Prostate gland (tissue), 2 donors: Measurements from ENCODE around the gene SUGCT. TPM values are rescaled to one million over a fixed set of nuclear protein-coding genes. Genes with fewer than 3 reads are reported as not detected.

Experiments
- DNase-seq: peaks from one replicate; pipeline ENCODE4 v3.0.0-alpha.2; 2019; ENCODE audit warnings: low spot score
- H3K27ac ChIP-seq, 2 donors: fragments of 200-600 bp; sonication (generic); 2 replicates each; pipeline ENCODE4 v1.5.1; 2017 to 2019
- H3K27me3 ChIP-seq: fragments of 200-600 bp; sonication (generic); replicated peaks from 2 replicates; pipeline ENCODE4 v1.5.1; 2019; ENCODE audit not compliant: insufficient read depth
- H3K36me3 ChIP-seq, 2 donors: fragments of 200-600 bp; sonication (generic); 1 replicate in 1 of 2; 2 replicates in 1 of 2; pipeline versions ENCODE4 v1.5.1 to v1.8.1; 2017 to 2019
- H3K4me1 ChIP-seq: fragments of 200-600 bp; sonication (generic); replicated peaks from 2 replicates; pipeline ENCODE4 v1.5.1; 2019
- H3K4me3 ChIP-seq, 2 donors: fragments of 200-600 bp; sonication (generic); 2 replicates each; pipeline ENCODE4 v1.5.1; 2017 to 2019
- H3K9me3 ChIP-seq: fragments of 200-600 bp; sonication (generic); 2 replicates; pipeline ENCODE4 v1.5.1; 2017
- CTCF ChIP-seq, 4 experiments: fragments of 200-600 bp in 2 of 4; fragments of 450-650 bp in 2 of 4; sonication (generic) in 2 of 4; IDR thresholded peaks; 1 replicate in 3 of 4; 2 replicates in 1 of 4; pipeline ENCODE4 v1.5.1; 2016 to 2019; ENCODE audit warnings: antibody characterized with exemption in 4 of 4, mild to moderate bottlenecking in 2 of 4, moderate library complexity in 2 of 4
- POLR2A ChIP-seq: fragments of 450-650 bp; IDR thresholded peaks from one replicate; pipeline ENCODE4 v1.6.1; 2016; ENCODE audit warnings: antibody characterized with exemption, mild to moderate bottlenecking
- POLR2AphosphoS5 ChIP-seq: sonication (generic); formaldehyde crosslinking; IDR thresholded peaks from one replicate; pipeline ENCODE4 v1.6.1; 2017; ENCODE audit warnings: antibody characterized with exemption
- WGBS: methylation state at CpG from one replicate; pipeline ENCODE4 v1.1.5; 2018; 5-methylcytosine and 5-hydroxymethylcytosine counted together
- intact Hi-C: fragments of 100-400 bp; cut with DNase I; formaldehyde crosslinking; loops from one replicate; pipeline ENCODE4 v1.14.2; 2022
- total RNA-seq, 2 donors: library from RNA; depleted of rRNA; stranded (reverse); fragments of >200 nt; gene quantifications; one replicate each; pipeline ENCODE4 v1.1.0, GENCODE V29; 2016

SUGCT gene
- total RNA-seq, 2 donors from 2014 or later, result 2.2 to 3.2 TPM

- Histone ChIP-seq H3K27ac (no peak overlapping the region), H3K4me3 (no peak overlapping the region), H3K9me3 (no peaks in the 10 kb centered on the region), H3K4me1 (no peaks in the 10 kb centered on the region), H3K36me3 (no peaks in the 10 kb centered on the region), H3K27me3 (no peaks in the 10 kb centered on the region)
- no peak for TF ChIP-seq POLR2A
- TF ChIP-seq POLR2AphosphoS5, result no peak
- no peak for TF ChIP-seq CTCF (IDR thresholded peaks at IDR 0.05)
- intact Hi-C loops, result no loop called here
- no peak for DNase-seq
Observed at GRCh38 chr7:40800771-40801170, 666.0 kb downstream of the SUGCT start.

DNA sequence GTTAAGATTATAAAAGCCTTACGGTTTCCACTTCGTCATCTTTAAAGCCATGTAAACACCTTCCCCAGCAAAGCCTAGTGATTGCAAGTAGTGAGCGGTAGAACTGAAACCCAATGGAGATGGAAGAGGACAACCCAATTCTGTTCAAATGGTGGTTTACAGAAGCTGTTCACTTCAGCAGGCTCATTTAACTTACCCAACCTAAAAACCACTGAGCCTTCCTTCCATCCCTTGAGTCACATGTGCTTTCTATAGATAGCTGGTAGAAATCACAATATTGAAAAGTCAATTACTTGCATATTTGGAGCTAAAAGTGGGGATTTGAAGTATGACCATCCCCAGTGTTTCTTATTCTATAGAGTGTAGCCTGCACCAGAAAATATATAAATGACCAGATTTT is 667.7 kb downstream of the SUGCT start:
- intact Hi-C loops, result no loop called here
- Histone ChIP-seq H3K36me3 (no peaks in the 10 kb centered on the region), H3K9me3 (no peaks in the 10 kb centered on the region), H3K4me1 (no peaks in the 10 kb centered on the region), H3K4me3 (no peak overlapping the region), H3K27me3 (no peaks in the 10 kb centered on the region), H3K27ac (no peak overlapping the region)
- no peak for DNase-seq
- TF ChIP-seq POLR2AphosphoS5 (no peak), POLR2A (no peak), CTCF (IDR thresholded peaks at IDR 0.05) (no peak)
- WGBS, result 97% methylated on average over 3 of the region's 3 CpGs

DNA sequence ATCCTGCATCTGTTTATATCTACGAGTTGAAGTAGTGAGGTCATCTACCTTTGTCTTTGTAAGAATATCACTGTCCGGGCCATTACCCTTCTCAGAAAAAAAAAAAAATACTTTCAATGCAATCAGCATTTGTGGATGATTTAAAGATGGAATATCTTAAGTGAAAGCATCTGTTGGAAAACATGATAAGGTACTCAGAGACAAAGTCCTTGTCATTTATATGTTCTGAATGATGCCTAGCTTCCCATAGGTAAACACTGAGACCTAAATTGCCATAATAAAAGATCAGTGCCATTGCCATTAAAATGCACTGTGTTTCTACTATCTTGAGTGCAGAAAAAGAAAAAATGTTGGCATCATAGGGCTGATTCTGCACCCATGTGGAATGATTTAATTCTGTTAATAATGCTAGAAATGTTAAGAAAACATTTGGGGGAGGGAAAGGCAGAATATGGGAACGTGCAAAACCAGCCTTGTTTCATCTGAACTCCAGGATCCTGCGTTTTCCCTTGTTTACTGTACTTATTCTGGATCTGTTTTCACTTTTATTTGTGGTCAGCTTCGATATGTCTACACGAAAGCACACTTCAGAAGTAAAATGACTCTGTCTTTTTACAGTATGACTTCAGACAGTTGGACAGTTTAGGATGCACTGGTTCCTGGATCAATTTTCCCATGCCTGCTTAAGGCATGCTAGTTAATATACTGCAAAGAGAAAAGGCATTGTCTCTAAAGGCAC is 669.8 kb downstream of the SUGCT start:
- TF ChIP-seq POLR2A (no peak), CTCF (IDR thresholded peaks at IDR 0.05) (no peak), POLR2AphosphoS5 (no peak)
- no peak for DNase-seq
- no peak overlapping the region for H3K27ac ChIP-seq
- no peaks in the 10 kb centered on the region for H3K36me3 ChIP-seq
- H3K4me1 ChIP-seq, result no peaks in the 10 kb centered on the region
- 75% methylated on average over 6 of the region's 6 CpGs for WGBS
- H3K9me3 ChIP-seq, result no peaks in the 10 kb centered on the region
- H3K4me3 ChIP-seq, result no peak overlapping the region
- no peaks in the 10 kb centered on the region for H3K27me3 ChIP-seq
- intact Hi-C loops, result no loop called here

GRCh38 chr7:40805361-40805760 is 670.6 kb downstream of the SUGCT start:
- DNase-seq, result no peak
- H3K9me3 ChIP-seq, result no peaks in the 10 kb centered on the region

DNA sequence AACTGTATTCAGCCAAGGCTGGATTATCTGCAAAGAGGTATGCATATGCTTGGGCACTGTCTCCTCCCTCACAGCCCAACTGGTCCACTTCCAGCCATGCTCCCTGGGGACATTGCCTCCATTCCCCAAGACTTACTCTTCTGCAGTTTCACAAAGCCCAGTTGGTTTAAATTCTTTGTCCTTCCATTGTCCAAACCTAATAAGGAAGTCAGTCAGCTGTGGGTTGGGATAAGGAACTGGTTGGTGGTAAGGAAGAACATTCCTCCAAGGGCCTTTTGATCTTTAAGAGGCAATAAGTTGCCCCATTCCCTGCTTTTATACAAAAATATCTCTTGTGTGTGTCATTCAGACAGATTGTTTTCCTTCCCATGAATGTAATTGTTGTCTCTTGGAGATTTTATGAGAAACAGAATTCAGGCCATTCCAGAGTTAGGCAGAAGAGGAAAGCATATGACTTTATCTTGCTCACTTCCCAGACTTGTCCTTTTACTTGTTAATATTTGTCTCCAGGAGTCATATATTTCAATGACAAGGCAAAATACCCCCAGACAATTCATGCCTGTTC is 673.7 kb downstream of the SUGCT start:
- no peak for DNase-seq
- Histone ChIP-seq H3K4me3 (no peak overlapping the region), H3K36me3 (no peaks in the 10 kb centered on the region), H3K27me3 (no peaks in the 10 kb centered on the region), H3K27ac (no peak overlapping the region), H3K4me1 (no peaks in the 10 kb centered on the region), H3K9me3 (no peaks in the 10 kb centered on the region)
- intact Hi-C loops, result no loop called here
- TF ChIP-seq CTCF (IDR thresholded peaks at IDR 0.05), result no peak
- no peak for TF ChIP-seq POLR2A
- TF ChIP-seq POLR2AphosphoS5, result no peak

More at GRCh38 chr7:40805361-40805760, 670.6 kb downstream of the SUGCT start:
- H3K4me3 ChIP-seq, result no peak overlapping the region
- H3K36me3 ChIP-seq, result no peaks in the 10 kb centered on the region
- H3K27ac ChIP-seq, result no peak overlapping the region
- H3K27me3 ChIP-seq, result no peaks in the 10 kb centered on the region
- TF ChIP-seq POLR2A, result no peak
- no peaks in the 10 kb centered on the region for H3K4me1 ChIP-seq
- intact Hi-C loops, result no loop called here
